Activated T-helper 1 cell treated with anti-CD3 and anti-CD28 coated beads, Interleukin-12 subunit alpha, Interleukin-12 subunit beta, Interleukin-2, Interleukin-4 antibody, amounts not matched to agents 30 ng/mL and 10 ng/mL and 1 ng/mL, durations not matched to agents 14 hours and 24 hours and 36 hours (primary cell): Measurements from ENCODE around the gene CD83. TPM values are rescaled to one million over a fixed set of nuclear protein-coding genes. Genes with fewer than 3 reads are reported as not detected.
A peak's percentile ranks its signal among the peaks of the same experiment; 100 is the strongest.
"Not testable (repeated sequence)": the region's sequence is repeated elsewhere in the genome, so short reads cannot be mapped to it uniquely, and the experiment has no call there.

Experiments
- DNase-seq: peaks from one replicate; pipeline ENCODE4 v3.0.0; 2021; ENCODE audit warnings: low spot score
- H3K27ac Mint-ChIP-seq: one replicate; pipeline ENCODE4 v1.8.0; 2021; ENCODE audit warnings: mild to moderate bottlenecking, mixed read lengths
- H3K27me3 Mint-ChIP-seq: one replicate; pipeline ENCODE4 v1.8.0; 2022; ENCODE audit warnings: mild to moderate bottlenecking, moderate library complexity, mixed read lengths; ENCODE audit not compliant: insufficient read depth
- H3K36me3 Mint-ChIP-seq: one replicate; pipeline ENCODE4 v1.8.0; 2021; ENCODE audit warnings: low read depth, mixed read lengths
- H3K4me1 Mint-ChIP-seq: one replicate; pipeline ENCODE4 v1.8.0; 2021; ENCODE audit warnings: low read depth, mixed read lengths
- H3K4me3 Mint-ChIP-seq: one replicate; pipeline ENCODE4 v1.8.0; 2021; ENCODE audit warnings: mild to moderate bottlenecking, moderate library complexity, mixed read lengths
- H3K9me3 Mint-ChIP-seq: one replicate; pipeline ENCODE4 v1.8.0; 2021; ENCODE audit warnings: mixed read lengths
- intact Hi-C: fragments of 100-400 bp; cut with micrococcal nuclease; formaldehyde crosslinking; loops from one replicate; pipeline ENCODE4 v1.15.1; 2024
- total RNA-seq: library from RNA; stranded (reverse); gene quantifications from 2 replicates; pipeline ENCODE4 v1.2.3, GENCODE V29; 2022

Gene CD83, protein sequence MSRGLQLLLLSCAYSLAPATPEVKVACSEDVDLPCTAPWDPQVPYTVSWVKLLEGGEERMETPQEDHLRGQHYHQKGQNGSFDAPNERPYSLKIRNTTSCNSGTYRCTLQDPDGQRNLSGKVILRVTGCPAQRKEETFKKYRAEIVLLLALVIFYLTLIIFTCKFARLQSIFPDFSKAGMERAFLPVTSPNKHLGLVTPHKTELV
- total RNA-seq: 101 and 107 TPM in 2 replicates

DNA sequence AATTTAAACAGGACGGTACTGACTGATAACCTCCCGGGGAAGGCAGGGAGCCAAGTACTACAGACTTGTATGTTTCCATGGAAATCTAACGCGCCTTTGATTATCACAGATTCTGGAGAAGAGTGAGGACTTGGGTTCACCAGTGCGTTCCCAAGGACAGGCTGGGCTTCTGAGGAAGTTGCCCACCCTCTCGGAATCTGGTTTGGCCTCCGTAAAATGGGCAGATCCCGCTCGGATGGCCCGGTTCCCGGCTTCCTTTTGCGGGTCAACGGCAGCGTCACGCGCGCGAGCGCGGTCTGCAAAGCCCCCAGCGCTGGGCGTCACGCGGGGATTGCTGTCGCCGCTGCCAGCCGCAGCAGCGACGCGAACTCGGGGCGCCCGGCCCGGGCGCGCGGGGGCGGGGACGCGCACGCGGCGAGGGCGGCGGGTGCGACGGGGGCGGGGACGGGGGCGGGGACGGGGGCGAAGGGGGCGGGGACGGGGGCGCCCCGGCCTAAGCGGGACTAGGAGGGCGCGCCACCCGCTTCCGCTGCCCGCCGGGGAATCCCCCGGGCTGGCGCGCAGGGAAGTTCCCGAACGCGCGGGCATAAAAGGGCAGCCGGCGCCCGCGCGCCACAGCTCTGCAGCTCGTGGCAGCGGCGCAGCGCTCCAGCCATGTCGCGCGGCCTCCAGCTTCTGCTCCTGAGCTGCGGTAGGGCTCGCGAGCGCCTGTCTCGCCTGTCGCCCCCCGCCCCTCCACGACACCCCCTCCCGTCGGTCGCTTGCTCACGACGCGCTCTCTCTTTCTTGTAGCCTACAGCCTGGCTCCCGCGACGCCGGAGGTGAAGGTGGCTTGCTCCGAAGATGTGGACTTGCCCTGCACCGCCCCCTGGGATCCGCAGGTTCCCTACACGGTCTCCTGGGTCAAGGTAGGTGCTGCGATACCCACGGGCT is at the start of gene CD83:
Gene CD83 (plus strand): TSS at position 615 of the 933 bp plus-strand sequence. CDS start 40 bp downstream, at position 655.
- Mint-ChIP-seq H3K4me1 (peaks cover 46% of the 10 kb centered on the region), H3K36me3 (peaks cover 36% of the 10 kb centered on the region), H3K27ac (peak within 1 kb of the TSS; percentile 83), H3K27me3 (peaks cover 36% of the 10 kb centered on the region), H3K9me3 (no peaks in the 10 kb centered on the region), H3K4me3 (peak within 1 kb of the TSS; percentile 96)
- DNase-seq: peak; percentile 82
- intact Hi-C loops: loop anchor here (1.0 to 10.0 kb wide), 5 partner anchors 8 to 1507 kb away; partner anchors contain the start of genes JARID2 and MCUR1

DNA sequence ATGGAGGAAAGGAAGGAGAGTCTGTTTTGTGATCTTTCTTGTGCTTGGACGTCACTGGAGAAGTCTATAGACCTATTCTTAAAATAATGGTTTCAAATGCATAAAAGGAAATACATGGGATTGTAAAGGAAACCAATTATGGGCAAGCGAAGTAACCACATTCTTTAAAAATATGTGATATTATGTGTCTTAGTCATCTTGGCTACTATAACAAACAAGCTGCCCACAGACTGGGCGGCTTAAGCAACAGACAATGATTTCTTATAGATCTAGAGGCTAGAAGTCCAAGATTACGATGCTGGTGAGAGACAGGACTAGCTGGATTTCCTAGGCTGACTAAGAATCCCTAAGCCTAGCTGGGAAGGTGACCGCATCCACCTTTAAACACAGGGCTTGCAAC is 49.4 kb upstream of the CD83 start:
- H3K9me3 Mint-ChIP-seq: no peaks in the 10 kb centered on the region
- H3K4me1 Mint-ChIP-seq: peaks cover 35% of the 10 kb centered on the region
- H3K27ac Mint-ChIP-seq: peak overlapping the region; percentile 37
- H3K36me3 Mint-ChIP-seq: no peaks in the 10 kb centered on the region
- H3K4me3 Mint-ChIP-seq: peak overlapping the region; percentile 2
- intact Hi-C loops: loop anchor here (1.0 to 10.0 kb wide), 4 partner anchors 42 to 1557 kb away; partner anchors contain the start of genes MCUR1 and NOL7
- no peak for DNase-seq
- H3K27me3 Mint-ChIP-seq: peaks cover 2% of the 10 kb centered on the region

DNA sequence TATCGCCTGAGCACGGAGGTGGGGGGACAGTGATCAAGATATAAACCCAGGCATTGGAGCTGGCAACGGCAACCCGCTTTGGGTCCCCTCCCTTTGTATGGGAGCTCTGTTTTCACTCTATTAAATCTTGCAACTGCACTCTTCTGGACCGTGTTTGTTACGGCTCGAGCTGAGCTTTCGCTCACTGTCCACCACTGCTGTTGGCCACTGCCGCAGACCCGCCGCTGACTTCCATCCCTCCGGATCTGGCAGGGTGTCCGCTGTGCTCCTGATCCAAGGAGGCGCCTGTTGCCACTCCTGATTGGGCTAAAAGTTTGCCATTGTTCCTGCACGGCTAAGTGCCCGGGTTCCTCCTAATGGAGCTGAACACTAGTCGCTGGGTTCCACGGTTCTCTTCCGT is 48.9 kb upstream of the CD83 start:
- Mint-ChIP-seq H3K4me1 (peaks cover 39% of the 10 kb centered on the region), H3K27ac (peak overlapping the region; percentile 37), H3K36me3 (no peaks in the 10 kb centered on the region), H3K9me3 (no peaks in the 10 kb centered on the region), H3K27me3 (peaks cover 2% of the 10 kb centered on the region), H3K4me3 (no peak overlapping the region)
- no peak for DNase-seq
- intact Hi-C loops: loop anchor here (1.0 to 10.0 kb wide), 4 partner anchors 42 to 1556 kb away; partner anchors contain the start of genes MCUR1 and NOL7

DNA sequence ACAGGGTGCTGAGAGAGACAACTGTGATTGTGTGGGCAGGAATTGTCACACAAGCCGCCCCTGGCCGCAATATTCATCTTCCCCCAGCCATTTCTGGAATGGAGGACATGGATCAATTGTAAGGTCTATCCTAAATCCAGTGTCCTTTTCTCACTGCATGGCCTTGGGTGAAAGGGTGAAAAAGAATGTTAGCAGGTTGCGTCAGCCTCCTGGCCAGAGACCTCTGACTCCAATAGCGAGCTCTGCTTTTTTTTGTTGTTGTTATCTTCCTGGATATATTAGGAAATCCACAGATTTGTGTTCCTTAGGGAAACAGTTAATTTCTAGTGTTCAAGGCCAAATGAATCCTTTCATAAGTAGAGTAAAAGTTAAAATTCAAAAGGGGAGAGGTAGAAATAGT is 47.1 kb upstream of the CD83 start:
- intact Hi-C loops: no loop called here
- DNase-seq: no peak
- H3K4me1 Mint-ChIP-seq: peaks cover 57% of the 10 kb centered on the region
- peaks cover 2% of the 10 kb centered on the region for H3K36me3 Mint-ChIP-seq
- H3K27me3 Mint-ChIP-seq: no peaks in the 10 kb centered on the region
- H3K9me3 Mint-ChIP-seq: no peaks in the 10 kb centered on the region
- no peak overlapping the region for H3K27ac Mint-ChIP-seq
- H3K4me3 Mint-ChIP-seq: no peak overlapping the region

DNA sequence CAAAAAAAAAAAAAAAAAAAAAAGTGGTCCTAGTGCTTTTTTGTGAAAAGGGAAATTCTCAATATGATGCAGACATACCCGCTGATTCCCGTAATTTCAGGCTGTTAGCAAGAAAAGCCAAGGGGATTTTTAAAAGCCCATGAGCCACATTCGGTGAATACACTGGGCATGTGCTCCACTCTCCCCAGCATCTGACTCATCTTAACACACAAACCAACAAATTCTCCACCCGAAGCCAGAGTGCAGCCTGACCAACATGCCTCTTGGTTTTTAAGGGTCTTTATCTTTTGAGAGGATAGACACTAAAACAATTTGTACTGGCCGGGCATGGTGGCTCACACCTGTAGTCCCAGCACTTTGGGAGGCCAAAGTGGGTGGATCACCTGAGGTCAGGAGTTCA is 45.5 kb upstream of the CD83 start:
- no peak for DNase-seq
- H3K27me3 Mint-ChIP-seq: no peaks in the 10 kb centered on the region
- intact Hi-C loops: no loop called here
- peaks cover 60% of the 10 kb centered on the region for H3K4me1 Mint-ChIP-seq
- H3K4me3 Mint-ChIP-seq: no peak overlapping the region
- no peaks in the 10 kb centered on the region for H3K9me3 Mint-ChIP-seq
- H3K27ac Mint-ChIP-seq: peak overlapping the region; percentile 59
- peaks cover 3% of the 10 kb centered on the region for H3K36me3 Mint-ChIP-seq

DNA sequence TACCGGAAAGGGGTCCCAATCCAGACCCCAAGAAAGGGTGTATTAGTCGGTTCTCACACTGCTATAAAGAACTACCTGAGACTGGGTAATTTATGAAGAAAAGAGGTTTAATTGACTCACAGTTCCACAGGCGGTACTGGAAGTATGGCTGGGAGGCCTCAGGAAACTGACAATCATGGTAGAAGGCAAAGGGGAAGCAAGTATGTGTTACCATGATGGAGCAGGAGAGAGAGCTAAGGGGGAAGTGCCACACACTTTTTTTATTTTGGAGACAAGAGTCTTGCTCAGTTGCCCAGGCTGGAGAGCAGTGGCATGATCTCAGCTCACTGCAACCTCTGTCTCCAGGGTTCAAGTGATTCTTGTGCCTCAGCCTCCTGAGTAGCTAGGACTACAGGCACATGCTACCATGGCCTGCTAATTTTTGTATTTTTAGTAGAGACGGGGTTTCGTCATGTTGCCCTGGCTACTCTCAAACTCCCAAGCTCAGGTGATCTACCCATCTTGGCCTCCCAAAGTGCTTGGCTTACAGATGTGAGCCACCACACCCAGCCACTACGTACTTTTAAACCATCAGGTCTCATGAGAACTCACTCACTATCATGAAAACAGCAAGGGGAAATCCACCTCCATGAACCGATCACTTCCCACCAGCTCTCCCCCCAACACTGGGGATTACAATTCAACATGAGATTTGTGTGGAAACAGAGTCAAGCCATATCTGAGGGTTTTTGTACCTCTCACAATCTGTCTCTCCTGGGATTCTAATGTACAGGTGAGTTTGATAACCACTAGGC is 43.8 kb upstream of the CD83 start:
- not testable (repeated sequence) for H3K9me3 Mint-ChIP-seq, DNase-seq, H3K27me3 Mint-ChIP-seq, H3K36me3 Mint-ChIP-seq
- intact Hi-C loops: loop anchor here (2.0 kb wide), 1 partner anchor 499 kb away; the partner anchor contains the start of gene SIRT5
- H3K27ac Mint-ChIP-seq: peak overlapping the region; percentile 94
- H3K4me1 Mint-ChIP-seq: peaks cover 64% of the 10 kb centered on the region
- peak overlapping the region; percentile 84 for H3K4me3 Mint-ChIP-seq

DNA sequence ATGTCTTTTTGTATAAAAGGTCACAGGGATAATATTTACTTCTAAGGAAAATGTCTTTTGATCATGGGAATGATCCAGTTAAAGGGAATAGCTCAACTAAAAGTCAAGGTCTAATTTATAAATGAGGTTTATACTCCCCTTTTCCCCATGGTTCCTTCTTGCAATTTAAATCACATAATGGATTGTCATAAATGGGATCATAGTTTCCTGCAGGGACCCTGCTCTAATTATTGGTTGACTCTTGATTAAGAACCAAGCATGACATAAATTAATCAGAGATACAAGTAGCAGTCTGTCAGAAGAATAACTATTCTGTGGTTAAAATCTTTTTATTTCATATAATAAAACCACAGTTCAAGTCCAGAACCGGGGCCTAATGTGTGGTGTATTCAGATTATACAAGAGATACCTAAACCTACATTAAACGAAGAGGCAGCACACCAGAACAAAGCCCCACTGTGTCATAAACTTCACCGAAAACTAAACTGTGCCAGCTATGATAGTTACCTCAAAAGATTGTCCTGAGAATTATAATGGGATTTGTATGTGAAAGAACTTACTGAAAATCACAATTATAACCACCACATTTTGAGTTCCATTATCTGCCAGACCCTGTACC is 43.0 kb upstream of the CD83 start:
- H3K27me3 Mint-ChIP-seq: no peaks in the 10 kb centered on the region
- intact Hi-C loops: loop anchor here (1.0 to 5.0 kb wide), 5 partner anchors 15 to 1173 kb away; partner anchors contain the start of genes JARID2 and SIRT5
- H3K27ac Mint-ChIP-seq: peak overlapping the region; percentile 94
- H3K4me1 Mint-ChIP-seq: peaks cover 65% of the 10 kb centered on the region
- DNase-seq: no peak
- H3K4me3 Mint-ChIP-seq: peak overlapping the region; percentile 84
- H3K36me3 Mint-ChIP-seq: peaks cover 3% of the 10 kb centered on the region
- no peaks in the 10 kb centered on the region for H3K9me3 Mint-ChIP-seq

DNA sequence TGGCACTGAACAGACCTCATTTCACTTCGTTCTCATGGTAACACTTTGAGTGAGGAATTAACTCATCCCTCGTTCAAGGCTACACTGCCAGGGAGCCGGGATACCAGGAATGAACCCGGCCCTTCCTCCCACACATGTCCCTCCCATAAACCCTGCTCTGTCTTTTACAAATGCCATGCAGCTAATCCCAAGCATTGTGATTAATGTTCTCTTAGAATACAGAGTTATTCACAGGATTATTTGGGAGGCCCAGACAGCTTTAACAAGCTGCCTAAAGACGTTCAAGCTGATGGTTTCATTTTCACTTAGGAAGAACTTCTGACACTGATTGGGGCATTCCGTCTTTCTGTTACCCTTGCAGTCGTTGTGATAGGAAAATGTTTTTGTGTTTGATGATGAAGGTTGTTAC is 42.5 kb upstream of the CD83 start:
- peak; percentile 25 for DNase-seq
- H3K27ac Mint-ChIP-seq: peak overlapping the region; percentile 94
- peaks cover 3% of the 10 kb centered on the region for H3K36me3 Mint-ChIP-seq
- no peaks in the 10 kb centered on the region for H3K9me3 Mint-ChIP-seq
- peak overlapping the region; percentile 84 for H3K4me3 Mint-ChIP-seq
- H3K27me3 Mint-ChIP-seq: no peaks in the 10 kb centered on the region
- peaks cover 68% of the 10 kb centered on the region for H3K4me1 Mint-ChIP-seq
- intact Hi-C loops: loop anchor here (1.0 to 5.0 kb wide), 5 partner anchors 14 to 1172 kb away; partner anchors contain the start of genes JARID2 and SIRT5

DNA sequence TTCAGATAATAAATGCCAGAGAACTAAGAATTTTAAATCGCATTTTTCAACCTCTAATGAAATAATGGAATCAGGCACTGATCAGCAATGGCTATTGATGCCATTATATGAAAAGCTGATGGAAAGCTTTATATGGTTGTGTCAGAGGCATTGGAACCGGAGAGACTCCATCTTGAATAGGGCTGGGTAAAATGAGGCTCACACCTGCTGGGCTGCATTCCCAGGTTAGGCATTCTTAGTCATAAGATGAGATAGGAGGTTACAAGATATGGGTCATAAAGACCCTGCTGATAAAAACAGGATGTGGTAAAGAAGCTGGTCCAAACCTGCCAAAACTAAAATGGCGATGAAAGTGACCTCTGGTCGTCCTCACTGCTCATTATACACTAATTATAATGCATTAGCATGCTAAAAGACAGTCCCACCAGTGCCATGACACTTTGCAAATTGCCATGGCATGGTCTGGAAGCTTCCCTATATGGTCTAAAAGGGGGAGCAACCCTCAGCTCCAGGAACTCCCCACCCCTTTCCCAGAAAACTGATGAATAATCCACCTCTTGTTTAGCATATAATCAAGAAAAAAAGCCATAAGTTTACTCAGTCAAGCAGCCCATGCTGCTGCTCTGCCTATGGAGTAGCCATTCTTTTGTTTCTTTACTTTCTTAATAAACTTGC is 40.2 kb upstream of the CD83 start:
- intact Hi-C loops: loop anchor here (5.0 kb wide), 1 partner anchor 1170 kb away; the partner anchor contains the start of gene JARID2
- peak overlapping the region; percentile 27 for H3K27ac Mint-ChIP-seq
- peaks cover 59% of the 10 kb centered on the region for H3K4me1 Mint-ChIP-seq
- peaks cover 3% of the 10 kb centered on the region for H3K27me3 Mint-ChIP-seq
- DNase-seq: no peak
- H3K9me3 Mint-ChIP-seq: no peaks in the 10 kb centered on the region
- H3K36me3 Mint-ChIP-seq: peaks cover 3% of the 10 kb centered on the region
- no peak overlapping the region for H3K4me3 Mint-ChIP-seq

DNA sequence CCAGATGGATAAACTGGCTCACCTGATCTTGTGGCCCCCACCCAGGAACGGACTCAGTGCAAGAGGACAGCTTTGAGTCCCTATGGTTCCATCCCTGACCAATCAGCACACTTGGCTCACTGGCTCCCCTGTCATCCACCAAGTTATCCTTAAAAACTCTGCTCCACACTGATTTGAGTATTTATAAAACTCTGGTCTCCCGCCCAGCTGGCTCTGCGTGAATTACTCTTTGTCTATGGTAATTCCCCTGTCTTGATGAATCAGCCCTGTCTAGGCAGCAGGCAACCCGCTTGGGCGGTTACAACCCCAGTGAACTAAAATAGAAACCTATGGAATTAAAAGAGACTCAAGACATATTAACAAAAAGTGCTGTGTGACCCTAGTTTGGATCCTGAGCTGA is 38.1 kb upstream of the CD83 start:
- Mint-ChIP-seq H3K4me3 (no peak overlapping the region), H3K36me3 (peaks cover 3% of the 10 kb centered on the region), H3K27ac (no peak overlapping the region), H3K9me3 (no peaks in the 10 kb centered on the region), H3K4me1 (peaks cover 47% of the 10 kb centered on the region), H3K27me3 (peaks cover 4% of the 10 kb centered on the region)
- intact Hi-C loops: loop anchor here (1.0 to 5.0 kb wide), 2 partner anchors 10 to 1168 kb away; partner anchors contain the start of gene JARID2
- DNase-seq: no peak

DNA sequence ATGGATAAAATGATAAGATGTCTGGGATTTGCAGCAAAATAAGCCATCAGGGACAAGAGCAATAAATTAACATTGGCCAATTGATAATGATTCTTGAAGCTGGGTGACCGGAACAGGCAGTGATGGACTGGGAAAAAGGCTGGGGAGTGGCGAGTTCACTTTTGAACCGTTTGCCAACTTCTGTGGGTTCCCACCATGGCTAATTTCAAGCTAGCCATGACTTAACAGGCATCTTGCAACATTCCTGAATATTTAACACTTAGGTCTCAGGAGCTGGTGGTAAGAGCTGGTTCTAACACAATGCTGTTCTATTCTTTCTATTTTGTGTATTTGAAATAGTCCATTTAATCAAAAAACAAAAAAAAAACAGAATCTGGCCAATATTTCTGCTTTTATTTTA is 37.6 kb upstream of the CD83 start:
- H3K27me3 Mint-ChIP-seq: peaks cover 4% of the 10 kb centered on the region
- no peak overlapping the region for H3K4me3 Mint-ChIP-seq
- H3K27ac Mint-ChIP-seq: no peak overlapping the region
- H3K4me1 Mint-ChIP-seq: peaks cover 42% of the 10 kb centered on the region
- no peak for DNase-seq
- H3K9me3 Mint-ChIP-seq: no peaks in the 10 kb centered on the region
- intact Hi-C loops: loop anchor here (1.0 to 5.0 kb wide), 2 partner anchors 9 to 1167 kb away; partner anchors contain the start of gene JARID2
- peaks cover 3% of the 10 kb centered on the region for H3K36me3 Mint-ChIP-seq
